PFSK-1 (cell line): ENCODE measurements around the gene PTPN20.

Source experiments
- FOXP2 ChIP-seq: optimal IDR thresholded peaks from 2 replicates; pipeline ENCODE3; 2011; ENCODE audit warnings: borderline replicate concordance, control low read depth, inconsistent platforms; ENCODE audit not compliant: insufficient read depth; ENCODE audit errors: extremely low read length, extremely low read depth
- POLR2AphosphoS5 ChIP-seq: IDR thresholded peaks from 2 replicates; pipeline ENCODE4 v1.6.1; 2012; ENCODE audit warnings: low read depth, mild to moderate bottlenecking, control low read depth, low read length, moderate library complexity
- REST ChIP-seq, 2 experiments: IDR thresholded peaks; 2 replicates each; pipeline versions ENCODE4 v1.6.1 to v1.8.0; 2011 to 2012; ENCODE audit warnings: low read depth in 2 of 2, low read length in 2 of 2, control low read depth in 1 of 2, inconsistent platforms in 1 of 2, mild to moderate bottlenecking in 1 of 2, moderate library complexity in 1 of 2; ENCODE audit not compliant: insufficient read depth in 1 of 2
- SIN3A ChIP-seq: IDR thresholded peaks from 2 replicates; pipeline ENCODE4 v1.6.1; 2012; ENCODE audit warnings: mild to moderate bottlenecking, low read length, moderate library complexity, borderline replicate concordance; ENCODE audit not compliant: insufficient read depth
- TAF1 ChIP-seq: IDR thresholded peaks from 2 replicates; pipeline ENCODE4 v1.6.1; 2012; ENCODE audit warnings: low read length, control low read depth, borderline replicate concordance; ENCODE audit not compliant: insufficient read depth

PTPN20 gene

GRCh38 chr10:46999217-46999616 is 88.0 kb downstream of the PTPN20 start:
- TF ChIP-seq POLR2AphosphoS5, result no peak
- no peak for TF ChIP-seq REST (IDR thresholded peaks at IDR 0.05; ENCODE audit: insufficient read depth in 1 of 2, low read depth in 2 of 2, low read length in 2 of 2)
- no peak for TF ChIP-seq TAF1
- TF ChIP-seq FOXP2, result no peak
- no peak for TF ChIP-seq SIN3A

GRCh38 chr10:47008769-47009168 is 97.5 kb downstream of the PTPN20 start:
- no peak for TF ChIP-seq POLR2AphosphoS5
- no peak for TF ChIP-seq FOXP2

GRCh38 chr10:47009215-47009838 is 98.1 kb downstream of the PTPN20 start:
- no peak for TF ChIP-seq TAF1
- no peak for TF ChIP-seq SIN3A

- TF ChIP-seq FOXP2, result no peak
- TF ChIP-seq SIN3A, result no peak
- TF ChIP-seq REST (IDR thresholded peaks at IDR 0.05; ENCODE audit: insufficient read depth in 1 of 2, low read depth in 2 of 2, low read length in 2 of 2), result no peak
- TF ChIP-seq POLR2AphosphoS5, result no peak
- TF ChIP-seq TAF1, result no peak
Observed at GRCh38 chr10:47010036-47010435, 98.8 kb downstream of the PTPN20 start.

- TF ChIP-seq POLR2AphosphoS5 (no peak), REST (IDR thresholded peaks at IDR 0.05; ENCODE audit: insufficient read depth in 1 of 2, low read depth in 2 of 2, low read length in 2 of 2) (peak in 1 of 2 experiments; percentile 50; a peak in 2 of 4 replicates)
Observed at GRCh38 chr10:47012214-47012613, 101.0 kb downstream of the PTPN20 start.

- TF ChIP-seq POLR2AphosphoS5, result no peak
- TF ChIP-seq FOXP2, result no peak
- no peak for TF ChIP-seq REST (IDR thresholded peaks at IDR 0.05; ENCODE audit: insufficient read depth in 1 of 2, low read depth in 2 of 2, low read length in 2 of 2)
- TF ChIP-seq TAF1, result no peak
- TF ChIP-seq SIN3A, result no peak
Observed at GRCh38 chr10:47013507-47014154, 102.4 kb downstream of the PTPN20 start.
